Activated CD4-positive, alpha-beta T cell treated with anti-CD3 and anti-CD28 coated beads for 24 hours (primary cell): ENCODE measurements around the gene NFIB.

Source experiments
- DNase-seq, 2 donors: peaks; one replicate each; pipeline ENCODE4 v3.0.0-alpha.2; 2020; ENCODE audit warnings: low read depth in 2 of 2

NFIB gene

GRCh38 chr9:14281136-14281795 is 32.7 kb downstream of the NFIB start:
- no peak for DNase-seq

GRCh38 chr9:14279671-14280070 is 34.3 kb downstream of the NFIB start:
- no peak for DNase-seq

- DNase-seq = no peak
Observed at GRCh38 chr9:14278291-14278721, 35.6 kb downstream of the NFIB start.

GRCh38 chr9:14277761-14278160 is 36.2 kb downstream of the NFIB start:
- DNase-seq = no peak

GRCh38 chr9:14277244-14277643 is 36.7 kb downstream of the NFIB start:
- no peak for DNase-seq

- DNase-seq = no peak
Observed at GRCh38 chr9:14275331-14275730, 38.6 kb downstream of the NFIB start.

- DNase-seq = no peak
Observed at GRCh38 chr9:14273696-14274121, 40.2 kb downstream of the NFIB start.

GRCh38 chr9:14272927-14273528 is 40.9 kb downstream of the NFIB start:
- DNase-seq = no peak

GRCh38 chr9:14271093-14271673 is 42.8 kb downstream of the NFIB start:
- DNase-seq = no peak

GRCh38 chr9:14270358-14271092 is 43.4 kb downstream of the NFIB start:
- no peak for DNase-seq

- no peak for DNase-seq
Observed at GRCh38 chr9:14269916-14270315, 44.0 kb downstream of the NFIB start.

GRCh38 chr9:14263707-14264483 is 50.0 kb downstream of the NFIB start:
- no peak for DNase-seq

- DNase-seq = no peak
Observed at GRCh38 chr9:14262827-14263226, 51.1 kb downstream of the NFIB start.

- no peak for DNase-seq
Observed at GRCh38 chr9:14261616-14262015, 52.3 kb downstream of the NFIB start.

- no peak for DNase-seq
Observed at GRCh38 chr9:14260101-14260500, 53.8 kb downstream of the NFIB start.

GRCh38 chr9:14258660-14259239 is 55.2 kb downstream of the NFIB start:
- no peak for DNase-seq

- DNase-seq = no peak
Observed at GRCh38 chr9:14258156-14258555, 55.8 kb downstream of the NFIB start.

- no peak for DNase-seq
Observed at GRCh38 chr9:14256588-14256987, 57.4 kb downstream of the NFIB start.

GRCh38 chr9:14251154-14252071 is 62.5 kb downstream of the NFIB start:
- no peak for DNase-seq

- no peak for DNase-seq
Observed at GRCh38 chr9:14250794-14251153, 63.2 kb downstream of the NFIB start.
